Neutrophil (primary cell): Measurements from ENCODE around the gene ATP9B.

Source experiments
- H3K27ac ChIP-seq: fragments of 200-600 bp; sonication (generic); 2 replicates; pipeline ENCODE4 v1.5.1; 2016; ENCODE audit warnings: mild to moderate bottlenecking, moderate library complexity
- H3K27me3 ChIP-seq: fragments of 200-600 bp; sonication (generic); 2 replicates; pipeline ENCODE4 v1.6.0; 2016; ENCODE audit warnings: mild to moderate bottlenecking
- H3K36me3 ChIP-seq: fragments of 200-600 bp; sonication (generic); 2 replicates; pipeline ENCODE4 v1.5.1; 2017
- H3K4me1 ChIP-seq, 2 experiments: fragments of 200-600 bp in 1 of 2; sonication (generic) in 1 of 2; 1 replicate in 1 of 2; 2 replicates in 1 of 2; pipeline versions ENCODE4 v1.5.1 to v1.6.1; 2013 to 2016; ENCODE audit warnings: low read depth in 1 of 2, low read length in 1 of 2, mild to moderate bottlenecking in 1 of 2, moderate library complexity in 1 of 2; ENCODE audit not compliant: control insufficient read depth in 1 of 2, insufficient read depth in 1 of 2
- H3K4me3 ChIP-seq, 2 experiments: fragments of 200-600 bp in 1 of 2; sonication (generic) in 1 of 2; 1 replicate in 1 of 2; 2 replicates in 1 of 2; pipeline ENCODE4 v1.5.1; 2013 to 2016; ENCODE audit warnings: low read depth in 1 of 2, low read length in 1 of 2, mild to moderate bottlenecking in 1 of 2, moderate library complexity in 1 of 2
- H3K9me3 ChIP-seq: fragments of 200-600 bp; sonication (generic); 2 replicates; pipeline ENCODE4 v1.5.1; 2016
- CTCF ChIP-seq: fragments of 200-600 bp; sonication (generic); IDR thresholded peaks from 2 replicates; pipeline ENCODE4 v1.5.1; 2016; ENCODE audit warnings: antibody characterized with exemption

ATP9B gene

GRCh38 chr18:79410171-79410641, 341.0 kb downstream of the ATP9B start:
- no peak for TF ChIP-seq CTCF
- Histone ChIP-seq H3K36me3 (peaks cover 25% of the 10 kb centered on the region), H3K4me1 (peaks cover 14% of the 10 kb centered on the region in 2 experiments), H3K9me3 (no peaks in the 10 kb centered on the region), H3K27ac (no peak overlapping the region), H3K27me3 (no peaks in the 10 kb centered on the region), H3K4me3 (no peak overlapping the region)

- peaks cover 7 to 8% of the 10 kb centered on the region in 2 experiments for H3K4me1 ChIP-seq
- no peaks in the 10 kb centered on the region for H3K9me3 ChIP-seq
- TF ChIP-seq CTCF, result no peak
- no peak overlapping the region for H3K27ac ChIP-seq
- no peak overlapping the region for H3K4me3 ChIP-seq
- H3K36me3 ChIP-seq, result peaks cover 25% of the 10 kb centered on the region
- H3K27me3 ChIP-seq, result no peaks in the 10 kb centered on the region
Measured at GRCh38 chr18:79410731-79411613, 341.8 kb downstream of the ATP9B start.

- H3K27me3 ChIP-seq, result no peaks in the 10 kb centered on the region
- H3K9me3 ChIP-seq, result no peaks in the 10 kb centered on the region
- no peaks in the 10 kb centered on the region for H3K4me1 ChIP-seq
- H3K4me3 ChIP-seq, result no peak overlapping the region
- no peak for TF ChIP-seq CTCF
- peaks cover 25% of the 10 kb centered on the region for H3K36me3 ChIP-seq
- H3K27ac ChIP-seq, result no peak overlapping the region
Measured at GRCh38 chr18:79411614-79412526, 342.7 kb downstream of the ATP9B start.

GRCh38 chr18:79413025-79413424, 343.8 kb downstream of the ATP9B start:
- Histone ChIP-seq H3K9me3 (no peaks in the 10 kb centered on the region), H3K36me3 (peaks cover 25% of the 10 kb centered on the region), H3K27me3 (no peaks in the 10 kb centered on the region), H3K4me3 (no peak overlapping the region), H3K4me1 (no peaks in the 10 kb centered on the region), H3K27ac (no peak overlapping the region)
- TF ChIP-seq CTCF, result no peak

GRCh38 chr18:79413426-79413825, 344.2 kb downstream of the ATP9B start:
- H3K9me3 ChIP-seq, result no peaks in the 10 kb centered on the region
- peaks cover 25% of the 10 kb centered on the region for H3K36me3 ChIP-seq
- no peaks in the 10 kb centered on the region for H3K27me3 ChIP-seq
- no peaks in the 10 kb centered on the region for H3K4me1 ChIP-seq
- H3K27ac ChIP-seq, result no peak overlapping the region
- H3K4me3 ChIP-seq, result no peak overlapping the region
- no peak for TF ChIP-seq CTCF
